ENCODE data around the gene PRKG2.

- TF ChIP-seq CTCF (IDR thresholded peaks at IDR 0.05; ENCODE audit: poor library complexity, severe bottlenecking): no peak
- TF ChIP-seq SMC3 (conservative IDR thresholded peaks at IDR 0.05; ENCODE audit: poor library complexity): no peak
- TF ChIP-seq EZH2 (IDR thresholded peaks at IDR 0.05; ENCODE audit: borderline replicate concordance, insufficient read depth, low read length, poor library complexity, severe bottlenecking): no peak
- TF ChIP-seq POLR2AphosphoS5 (IDR thresholded peaks at IDR 0.05): no peak
- TF ChIP-seq EP300 (conservative IDR thresholded peaks at IDR 0.05; ENCODE audit: poor library complexity, severe bottlenecking): no peak
These were observed 65.0 kb downstream of the PRKG2 start for GRCh38 chr4:81149976-81150375.

Data from neural cell (in vitro differentiated cells).